ENCODE results near the gene ANAPC2.

The ANAPC2 gene, protein sequence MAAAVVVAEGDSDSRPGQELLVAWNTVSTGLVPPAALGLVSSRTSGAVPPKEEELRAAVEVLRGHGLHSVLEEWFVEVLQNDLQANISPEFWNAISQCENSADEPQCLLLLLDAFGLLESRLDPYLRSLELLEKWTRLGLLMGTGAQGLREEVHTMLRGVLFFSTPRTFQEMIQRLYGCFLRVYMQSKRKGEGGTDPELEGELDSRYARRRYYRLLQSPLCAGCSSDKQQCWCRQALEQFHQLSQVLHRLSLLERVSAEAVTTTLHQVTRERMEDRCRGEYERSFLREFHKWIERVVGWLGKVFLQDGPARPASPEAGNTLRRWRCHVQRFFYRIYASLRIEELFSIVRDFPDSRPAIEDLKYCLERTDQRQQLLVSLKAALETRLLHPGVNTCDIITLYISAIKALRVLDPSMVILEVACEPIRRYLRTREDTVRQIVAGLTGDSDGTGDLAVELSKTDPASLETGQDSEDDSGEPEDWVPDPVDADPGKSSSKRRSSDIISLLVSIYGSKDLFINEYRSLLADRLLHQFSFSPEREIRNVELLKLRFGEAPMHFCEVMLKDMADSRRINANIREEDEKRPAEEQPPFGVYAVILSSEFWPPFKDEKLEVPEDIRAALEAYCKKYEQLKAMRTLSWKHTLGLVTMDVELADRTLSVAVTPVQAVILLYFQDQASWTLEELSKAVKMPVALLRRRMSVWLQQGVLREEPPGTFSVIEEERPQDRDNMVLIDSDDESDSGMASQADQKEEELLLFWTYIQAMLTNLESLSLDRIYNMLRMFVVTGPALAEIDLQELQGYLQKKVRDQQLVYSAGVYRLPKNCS

DNA sequence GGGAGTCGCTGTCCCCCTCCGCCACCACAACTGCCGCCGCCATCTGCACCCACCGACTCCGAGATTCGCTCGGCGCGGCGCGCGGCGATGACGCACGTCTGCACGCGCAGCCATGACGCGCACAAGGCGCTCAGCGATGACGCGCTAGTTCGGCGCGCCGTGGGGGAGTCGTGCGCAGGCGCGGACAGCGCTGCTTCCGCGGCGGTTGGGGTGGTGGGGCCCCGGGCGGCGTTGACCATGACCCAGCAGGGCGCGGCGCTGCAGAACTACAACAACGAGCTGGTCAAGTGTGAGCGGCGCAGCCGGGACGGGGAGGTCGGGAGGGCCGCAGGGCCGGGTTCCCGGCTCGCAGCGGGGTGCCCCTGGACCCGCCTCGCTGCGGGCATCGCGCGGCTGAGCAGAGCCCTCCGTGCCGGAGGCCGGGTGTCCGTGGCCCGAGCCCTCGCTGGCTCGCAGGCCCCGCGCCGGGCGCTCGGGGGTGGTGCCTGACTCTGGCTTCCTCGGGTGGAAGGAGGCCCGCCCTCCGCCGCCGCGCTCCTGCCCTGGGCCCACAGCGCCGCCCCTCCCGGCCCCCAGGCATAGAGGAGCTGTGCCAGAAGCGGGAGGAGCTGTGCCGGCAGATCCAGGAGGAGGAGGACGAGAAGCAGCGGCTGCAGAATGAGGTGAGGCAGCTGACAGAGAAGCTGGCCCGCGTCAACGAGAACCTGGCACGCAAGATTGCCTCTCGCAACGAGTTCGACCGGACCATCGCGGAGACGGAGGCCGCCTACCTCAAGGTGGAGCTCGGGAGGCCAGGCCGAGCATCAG lies at the start of gene ANAPC2, which contains the start of gene SSNA1:
Gene ANAPC2, minus strand, starts transcription at position 71 of the 807 bp plus-strand sequence. Its CDS starts 28 bp downstream, at position 43.
Gene SSNA1, plus strand, starts transcription at position 187 of the 807 bp plus-strand sequence. Its CDS starts 51 bp downstream, at position 238.
- peak; percentile 92 for DNase-seq

DNA sequence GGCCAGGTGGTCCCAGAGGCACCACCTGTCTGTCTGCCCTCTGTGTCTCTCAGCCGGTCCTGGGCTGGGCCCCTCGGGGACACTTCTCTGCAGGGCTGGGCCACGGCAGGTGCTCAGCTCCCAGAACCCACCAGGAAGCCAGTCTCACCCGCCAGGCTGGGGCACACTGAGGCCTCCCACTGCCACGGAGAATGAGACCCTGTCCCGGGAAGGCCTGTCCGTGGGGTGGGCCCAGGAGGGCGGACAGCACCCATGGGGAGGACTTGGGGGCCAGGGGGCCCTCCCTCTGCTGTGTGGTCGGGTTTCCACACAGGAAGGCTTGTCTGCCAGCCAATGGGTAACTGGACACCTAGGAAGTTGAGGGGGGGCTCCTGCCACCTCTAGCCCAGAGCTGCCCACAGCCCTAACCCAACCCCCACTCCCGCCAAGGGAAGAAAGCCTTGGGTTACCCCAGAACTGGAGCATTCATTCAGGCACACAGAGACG lies 48.6 kb upstream of the ANAPC2 start:
- DNase-seq: no peak

DNA sequence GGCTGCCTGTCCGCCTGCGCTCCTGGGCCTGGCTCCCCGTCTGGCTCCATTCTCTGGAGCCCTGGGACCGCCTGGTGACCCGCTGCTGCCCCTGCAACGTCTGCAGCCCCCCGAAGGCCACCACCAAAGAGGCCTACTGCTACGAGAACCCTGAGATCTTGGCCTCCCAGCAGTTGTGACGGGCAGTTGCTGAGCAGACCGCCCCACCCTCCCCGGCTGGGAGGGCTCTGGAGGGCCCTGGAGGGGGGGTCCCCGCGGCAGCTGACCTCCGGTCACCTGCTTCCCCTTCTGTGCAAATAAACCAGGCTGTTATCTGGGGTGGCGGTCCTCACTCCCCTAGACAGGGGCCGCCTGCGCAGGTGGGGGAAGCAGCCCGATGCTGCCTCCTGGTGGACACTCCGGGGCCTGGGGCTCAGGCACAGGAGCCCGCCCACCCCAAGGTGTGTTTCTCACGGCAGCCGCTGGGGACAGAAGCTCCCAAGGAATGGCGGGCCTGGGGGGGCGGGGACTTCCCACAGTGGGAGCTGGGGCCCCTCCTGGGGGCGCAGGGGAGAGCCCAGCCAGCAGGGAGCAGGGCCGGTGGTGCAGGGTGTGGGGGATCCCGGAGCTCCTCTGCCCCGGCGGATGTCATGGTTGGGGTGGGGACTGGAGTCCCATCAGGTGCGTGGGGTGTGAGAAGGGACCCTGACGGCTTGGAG lies 48.0 kb upstream of the ANAPC2 start:
- DNase-seq: peak; percentile 77

DNA sequence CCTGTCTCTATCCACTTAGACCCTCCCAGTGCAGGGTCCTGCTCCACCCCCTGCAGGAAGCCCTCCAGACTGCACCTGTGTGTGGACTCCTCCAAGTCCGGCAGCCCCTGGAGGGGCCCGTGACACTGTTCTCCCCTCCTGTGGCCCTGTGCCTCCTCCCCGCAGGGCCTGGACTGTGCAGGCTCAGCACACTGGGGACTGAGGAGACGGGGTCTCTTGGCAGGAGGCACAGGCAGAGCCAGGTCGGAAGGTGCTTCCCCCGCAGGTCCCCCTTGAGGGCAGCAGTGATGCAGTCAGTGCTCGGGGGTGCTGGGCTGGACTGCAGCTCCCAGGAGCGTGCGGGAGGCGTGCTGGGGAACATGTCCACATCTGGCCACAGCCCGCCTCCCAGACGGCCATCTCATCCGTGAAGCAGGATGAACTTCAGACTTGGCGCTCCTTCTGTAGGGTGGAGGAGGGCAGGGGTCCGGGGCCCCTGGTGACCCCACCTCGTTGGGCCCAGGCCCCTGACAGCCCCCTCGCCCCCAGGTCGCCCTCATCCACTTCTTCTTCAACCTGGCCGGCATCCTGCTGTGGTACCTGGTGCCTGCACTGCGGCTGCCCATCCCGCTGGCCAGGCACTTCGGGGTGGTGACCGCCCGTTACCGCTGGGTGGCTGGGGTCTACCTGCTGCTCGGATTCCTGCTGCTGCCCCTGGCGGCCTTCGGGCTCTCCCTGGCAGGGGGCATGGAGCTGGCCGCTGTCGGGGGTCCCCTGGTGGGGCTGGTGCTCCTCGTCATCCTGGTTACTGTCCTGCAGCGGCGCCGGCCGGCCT lies 47.3 kb upstream of the ANAPC2 start:
- no peak for DNase-seq

DNA sequence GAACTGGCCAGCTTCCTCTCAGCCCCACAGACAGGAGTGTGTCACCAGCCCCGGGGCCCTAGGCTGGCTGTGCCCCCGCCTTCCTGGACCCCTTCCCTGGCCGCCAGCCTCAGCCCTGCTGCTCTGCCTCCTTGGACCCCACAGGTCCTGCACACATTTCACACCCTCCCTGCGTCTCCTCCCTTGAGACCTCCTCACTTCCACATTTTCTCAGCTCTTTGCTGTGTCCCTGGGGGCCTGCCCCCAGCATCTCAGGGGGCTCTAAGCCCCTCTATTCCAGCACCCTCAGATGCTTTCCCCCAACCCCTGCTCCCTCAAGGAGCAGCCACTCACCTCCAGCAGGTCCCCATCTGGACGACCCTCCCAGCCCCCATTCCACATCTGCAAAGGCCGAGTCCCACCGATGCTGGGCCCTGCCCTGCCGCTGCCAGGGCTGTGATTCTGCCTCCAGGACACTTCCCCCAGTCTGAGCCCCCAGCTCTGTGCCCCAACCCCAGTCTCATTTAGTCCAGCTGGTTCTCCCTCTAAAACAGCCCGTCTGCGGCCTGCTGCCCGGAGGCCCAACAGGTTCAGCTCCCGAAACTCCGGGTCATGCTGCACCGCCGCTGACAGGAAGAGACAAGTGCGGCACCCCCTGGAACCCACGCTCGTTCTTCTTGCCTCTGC lies 46.5 kb upstream of the ANAPC2 start:
- DNase-seq: no peak

DNA sequence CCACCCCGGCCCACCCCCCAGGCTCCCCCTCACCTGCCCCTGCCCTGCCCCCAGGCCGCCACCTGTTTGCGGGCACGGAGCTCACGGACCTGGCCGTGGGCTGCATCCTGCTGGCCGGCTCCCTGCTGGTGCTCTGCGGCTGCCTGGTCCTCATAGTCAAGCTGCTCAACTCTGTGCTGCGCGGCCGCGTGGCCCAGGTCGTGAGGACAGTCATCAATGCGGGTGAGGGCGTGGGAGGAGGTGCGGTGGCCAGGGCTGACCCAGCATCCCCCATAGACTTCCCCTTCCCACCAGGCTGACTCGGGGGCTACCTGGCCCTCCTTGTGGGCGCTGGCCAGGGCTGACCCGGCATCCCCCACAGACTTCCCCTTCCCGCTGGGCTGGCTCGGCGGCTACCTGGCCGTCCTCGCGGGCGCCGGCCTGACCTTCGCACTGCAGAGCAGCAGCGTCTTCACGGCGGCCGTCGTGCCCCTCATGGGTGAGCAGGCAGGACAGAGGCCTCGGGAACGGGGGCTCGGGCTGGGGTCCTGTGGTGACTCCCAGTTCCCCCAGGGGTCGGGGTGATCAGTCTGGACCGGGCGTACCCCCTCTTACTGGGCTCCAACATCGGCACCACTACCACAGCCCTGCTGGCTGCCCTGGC lies 45.8 kb upstream of the ANAPC2 start:
- no peak for DNase-seq

DNA sequence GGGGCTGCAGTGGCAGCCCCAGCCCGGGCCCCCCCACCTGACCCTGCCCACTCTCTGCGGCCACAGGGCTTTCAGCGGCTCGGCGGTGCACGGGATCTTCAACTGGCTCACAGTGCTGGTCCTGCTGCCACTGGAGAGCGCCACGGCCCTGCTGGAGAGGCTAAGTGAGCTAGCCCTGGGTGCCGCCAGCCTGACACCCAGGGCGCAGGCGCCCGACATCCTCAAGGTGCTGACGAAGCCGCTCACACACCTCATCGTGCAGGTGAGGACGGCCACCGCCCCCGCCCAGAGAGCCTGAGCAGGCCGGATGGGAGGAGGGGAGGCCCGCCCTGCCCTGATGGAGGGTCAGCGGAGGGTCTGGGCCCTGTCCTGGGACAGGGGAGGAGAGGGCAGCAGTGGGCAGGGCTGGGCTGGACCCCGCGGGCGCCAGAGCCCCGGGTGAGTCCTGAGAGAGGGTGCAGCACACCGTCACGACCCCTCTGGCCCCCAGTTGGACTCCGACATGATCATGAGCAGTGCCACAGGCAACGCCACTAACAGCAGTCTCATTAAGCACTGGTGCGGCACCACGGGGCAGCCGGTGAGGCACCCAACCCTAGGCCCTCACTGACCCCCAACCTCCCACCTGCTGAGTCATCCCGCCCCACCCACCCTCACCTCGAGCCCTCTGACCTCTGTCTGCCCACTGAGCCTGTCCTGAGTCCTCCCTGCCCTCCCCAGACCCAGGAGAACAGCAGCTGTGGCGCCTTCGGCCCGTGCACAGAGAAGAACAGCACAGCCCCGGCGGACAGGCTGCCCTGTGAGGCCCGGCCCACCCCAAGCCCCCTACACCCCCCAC lies 45.0 kb upstream of the ANAPC2 start:
- no peak for DNase-seq

DNA sequence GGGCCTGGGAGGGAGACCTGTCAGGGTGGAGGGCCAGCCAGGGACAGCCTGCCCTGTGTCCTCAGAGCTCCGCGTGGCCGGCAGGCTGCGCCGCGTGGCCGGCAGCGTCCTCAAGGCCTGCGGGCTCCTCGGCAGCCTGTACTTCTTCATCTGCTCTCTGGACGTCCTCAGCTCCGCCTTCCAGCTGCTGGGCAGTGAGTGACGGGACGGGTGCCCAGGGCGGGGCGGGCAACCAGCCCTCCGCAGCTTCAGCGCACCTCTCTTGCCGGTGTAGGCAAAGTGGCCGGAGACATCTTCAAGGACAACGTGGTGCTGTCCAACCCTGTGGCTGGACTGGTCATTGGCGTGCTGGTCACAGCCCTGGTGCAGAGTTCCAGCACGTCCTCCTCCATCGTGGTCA lies 44.1 kb upstream of the ANAPC2 start:
- DNase-seq: no peak

DNA sequence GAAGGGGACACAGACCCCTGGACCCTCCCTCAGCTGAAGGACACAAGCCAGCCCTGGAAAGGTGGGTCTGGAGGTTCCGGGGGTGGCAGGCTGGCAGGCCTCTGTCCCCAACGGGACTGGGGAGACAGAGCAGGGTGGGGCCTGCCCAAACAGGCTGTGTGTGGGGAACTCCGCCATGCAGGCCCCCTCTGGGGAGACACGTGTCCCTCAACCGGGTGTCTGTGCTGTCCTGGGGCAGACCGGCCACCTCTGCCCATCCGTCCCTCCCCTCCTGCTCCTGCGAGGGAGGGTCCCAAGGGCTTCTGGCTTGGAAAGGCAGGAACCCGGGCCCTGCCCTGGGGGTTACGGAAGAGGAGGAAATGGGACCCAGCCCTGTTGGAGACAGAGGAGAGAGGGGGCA lies 43.7 kb upstream of the ANAPC2 start:
- DNase-seq: no peak

DNA sequence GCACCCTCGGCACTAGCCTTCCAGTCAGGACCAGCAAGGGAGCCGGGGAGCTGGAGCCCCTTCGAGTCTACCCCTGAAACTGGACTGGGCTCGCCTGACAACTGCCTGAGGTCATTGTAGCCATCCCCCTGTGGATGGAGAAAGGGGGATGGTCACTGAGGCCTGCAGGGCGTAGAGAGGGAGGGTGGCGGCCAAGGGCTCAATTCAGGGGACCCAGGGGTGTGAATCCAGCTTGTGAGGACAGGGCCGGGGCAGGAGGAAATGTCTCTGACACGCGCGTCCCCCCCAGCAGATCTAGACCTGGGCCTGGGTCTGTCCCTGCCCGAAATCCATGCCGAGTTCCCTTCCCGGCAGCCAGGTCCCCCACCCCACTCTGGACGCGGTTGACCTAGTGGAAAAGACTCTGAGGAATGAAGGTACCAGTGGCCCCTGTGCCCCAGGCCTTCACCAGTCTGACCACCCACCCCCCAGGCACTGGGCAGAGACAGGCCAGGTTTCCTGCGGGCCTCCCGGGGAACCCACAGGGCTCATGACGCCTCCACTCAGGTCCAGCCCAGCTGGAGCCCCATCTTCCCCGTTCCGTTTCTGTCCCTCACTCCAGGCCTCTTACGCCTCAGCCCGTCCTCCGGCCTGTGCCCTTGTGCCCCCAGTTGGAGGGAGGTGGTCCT lies 43.1 kb upstream of the ANAPC2 start:
- DNase-seq: no peak

DNA sequence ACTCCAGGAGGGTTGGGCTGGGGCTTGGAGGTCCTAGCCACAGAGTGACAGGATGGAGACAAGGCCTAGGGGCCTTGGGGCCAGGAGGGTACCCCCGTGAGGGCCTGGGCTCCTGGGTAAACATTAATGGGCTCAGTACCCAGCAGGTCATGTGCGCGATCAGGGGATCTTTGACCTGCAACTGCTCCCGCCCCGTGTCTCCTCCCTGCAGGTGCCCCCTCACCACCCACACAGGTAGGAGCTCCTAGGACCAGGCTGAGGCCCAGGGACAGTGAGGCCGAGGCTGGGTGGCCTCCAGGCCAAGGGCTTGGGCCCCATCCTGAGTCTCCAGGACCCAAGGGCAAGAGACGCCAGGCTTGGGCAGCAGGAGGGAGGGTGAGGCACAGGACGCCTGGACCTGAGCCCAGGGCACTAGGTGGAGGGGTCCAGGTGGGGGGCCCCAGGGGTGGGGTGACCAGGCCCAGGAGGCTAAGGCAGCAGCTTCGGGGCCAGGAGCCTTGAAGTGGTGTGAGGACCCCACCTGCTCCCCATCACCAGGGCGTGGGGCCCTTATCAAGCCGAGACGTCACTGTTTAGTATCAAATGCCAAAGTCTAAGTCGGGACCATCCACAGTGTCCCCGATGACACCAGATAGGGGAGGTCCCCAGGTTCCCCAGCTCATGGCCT lies 42.5 kb upstream of the ANAPC2 start, which contains the start of gene SLC34A3:
Gene SLC34A3, plus strand, starts transcription at position 197 of the 667 bp plus-strand sequence. CDS start 802 bp downstream, outside the sequence.
- DNase-seq: no peak

DNA sequence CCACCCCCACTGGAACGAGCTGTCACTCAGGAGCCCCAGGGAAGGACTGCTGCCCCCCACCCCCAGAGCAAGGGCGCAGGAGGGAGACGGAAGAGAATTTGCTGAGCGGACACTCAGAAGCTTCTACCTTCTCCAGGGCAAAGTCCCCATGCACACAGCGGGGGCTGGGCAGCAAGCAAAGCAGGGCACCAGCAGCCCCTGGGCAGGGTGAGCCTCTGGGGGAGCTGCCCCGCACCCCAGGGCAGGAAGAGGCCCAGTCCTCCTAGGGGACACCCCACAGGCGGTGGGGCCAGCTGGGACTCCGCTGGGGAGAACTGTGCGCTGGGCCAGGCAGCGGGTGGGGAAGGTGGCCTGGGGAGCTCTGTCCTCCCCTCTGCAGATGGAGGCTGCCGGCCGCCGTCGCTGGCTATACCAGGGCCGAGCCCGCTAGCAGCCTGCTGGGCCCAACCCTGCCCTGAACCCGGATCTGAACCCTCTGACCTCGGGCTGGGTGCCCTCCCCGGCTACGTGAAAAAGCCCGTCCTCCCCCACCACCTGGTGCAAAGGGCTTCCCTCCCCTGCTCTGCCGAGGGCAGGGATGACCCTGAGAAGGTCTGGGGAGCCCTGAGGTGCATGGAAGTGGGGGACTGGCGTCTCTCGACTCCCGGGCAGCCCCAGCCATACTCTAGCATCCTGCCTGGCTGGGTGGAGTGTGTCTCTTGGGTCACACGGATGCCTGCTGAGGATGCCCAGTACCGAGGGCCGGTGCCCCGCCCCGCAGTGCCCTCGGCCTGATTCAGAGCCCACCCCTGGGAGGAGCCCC lies 41.7 kb upstream of the ANAPC2 start:
- DNase-seq: no peak

DNA sequence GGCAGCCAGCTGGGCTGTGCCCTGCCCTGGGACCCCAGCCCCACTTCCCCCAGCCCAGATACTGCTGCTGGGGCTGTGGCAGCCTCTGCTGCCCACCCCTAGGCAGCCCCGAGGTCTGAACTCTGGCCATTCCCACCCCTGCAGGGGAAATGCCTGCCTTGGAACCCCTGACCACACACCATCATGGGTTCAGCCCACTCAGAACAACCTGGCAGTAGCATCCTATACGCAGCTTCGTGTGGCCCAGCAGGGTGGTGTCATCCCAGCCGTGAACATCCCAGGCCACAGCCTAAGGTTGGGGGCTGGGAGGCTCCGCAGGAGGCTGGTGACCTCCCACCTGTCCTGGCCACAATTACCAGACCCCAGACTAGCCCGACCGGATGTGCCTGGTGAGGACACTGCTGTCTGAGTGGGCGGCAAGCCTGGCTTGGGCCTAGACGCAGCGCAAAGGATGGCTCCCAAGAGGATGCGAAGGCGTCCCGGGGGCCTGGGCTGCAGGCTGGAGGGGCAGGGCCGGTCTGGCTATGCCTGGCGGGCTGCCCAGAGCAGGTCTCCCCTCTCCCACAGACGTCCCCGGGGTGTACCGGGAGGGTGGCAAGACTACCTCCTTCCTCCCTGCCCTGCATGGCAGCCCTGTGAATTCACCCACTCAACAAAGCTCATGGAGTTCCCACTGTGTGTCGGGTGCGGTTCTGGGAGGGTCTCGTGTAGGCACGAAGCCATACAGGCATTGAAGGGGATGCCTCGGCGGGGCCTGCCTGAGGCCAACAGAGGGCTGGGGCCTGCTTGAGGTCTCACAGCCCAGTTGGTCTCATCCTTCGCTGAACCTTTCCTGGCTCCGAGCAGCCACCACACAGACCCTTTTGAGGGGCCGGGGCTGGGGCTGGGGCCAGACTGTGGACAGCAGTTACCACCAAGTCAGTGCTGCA lies 40.9 kb upstream of the ANAPC2 start:
- DNase-seq: no peak

DNA sequence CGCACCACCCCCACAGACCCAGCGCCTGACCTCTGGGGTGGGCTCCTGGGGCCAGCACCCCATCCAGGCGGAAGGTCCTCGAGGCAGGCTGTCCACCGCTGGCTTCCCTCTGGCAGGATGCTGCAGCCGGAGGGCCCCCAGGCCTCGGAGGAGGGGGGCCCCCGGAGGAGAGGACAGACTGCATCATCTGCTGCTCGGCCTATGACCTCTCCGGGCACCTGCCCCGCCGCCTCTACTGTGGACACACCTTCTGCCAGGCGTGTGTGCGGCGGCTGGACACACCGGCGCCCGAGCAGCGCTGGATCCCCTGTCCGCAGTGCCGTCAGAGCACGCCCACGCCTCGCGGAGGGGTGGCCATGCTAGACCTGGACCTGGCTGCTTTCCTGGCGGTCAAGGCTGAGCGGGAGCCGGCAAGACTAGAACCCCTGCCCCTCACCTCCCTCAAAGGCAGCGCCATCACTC lies 40.2 kb upstream of the ANAPC2 start:
- no peak for DNase-seq

DNA sequence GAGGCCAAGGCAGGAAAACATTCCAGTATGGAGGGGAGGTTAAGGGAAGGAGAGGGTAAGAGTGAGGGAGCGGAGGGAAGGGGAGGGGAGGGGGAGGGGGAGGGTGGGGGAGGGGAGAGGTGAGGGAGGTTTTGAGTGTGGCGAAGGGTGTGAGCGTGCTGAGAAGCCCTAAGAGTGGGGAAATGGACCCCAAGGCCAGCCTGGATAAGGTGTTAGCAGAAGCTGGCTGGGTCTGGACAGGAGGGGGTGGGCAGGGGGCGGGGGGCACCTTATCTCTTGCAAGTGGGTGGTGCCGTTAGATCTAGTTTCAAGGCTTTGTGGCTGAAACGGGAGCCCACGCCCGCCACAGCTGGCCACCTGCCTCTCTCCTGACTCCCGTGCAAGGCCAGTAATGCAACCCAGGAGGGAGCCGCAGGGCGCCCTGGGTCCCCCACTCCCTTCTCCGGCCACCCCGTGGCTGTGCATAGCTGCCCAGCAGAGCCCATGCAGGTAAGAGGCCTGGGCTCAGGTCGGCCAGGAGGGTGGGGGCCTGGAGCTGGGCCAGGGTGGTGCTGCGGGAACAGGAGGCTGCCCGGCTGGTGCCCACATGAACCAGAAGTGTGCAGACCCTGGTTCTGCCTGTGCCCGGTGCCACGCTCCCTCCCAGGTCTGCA lies 39.6 kb upstream of the ANAPC2 start:
- no peak for DNase-seq

Measured in fibroblast of skin of right biceps (primary cell).